Occipital lobe (tissue), 2 donors: ENCODE measurements around the gene PBX4. TPM values are rescaled to one million over a fixed set of nuclear protein-coding genes. Genes with fewer than 3 reads are reported as not detected.
"Not testable (repeated sequence)": the region's sequence is repeated elsewhere in the genome, so short reads cannot be mapped to it uniquely, and the experiment has no call there.

Source experiments
- DNase-seq: peaks from one replicate; lab custom pipeline; 2025; lab: John Stamatoyannopoulos, UW
- total RNA-seq: library from RNA; depleted of rRNA; stranded (reverse); fragments of >200 nt; gene quantifications from one replicate; pipeline ENCODE4 v1.2.3, GENCODE V29; 2014

PBX4 gene
- total RNA-seq, 1 donor from 2014 or later: 14.8 TPM

DNA sequence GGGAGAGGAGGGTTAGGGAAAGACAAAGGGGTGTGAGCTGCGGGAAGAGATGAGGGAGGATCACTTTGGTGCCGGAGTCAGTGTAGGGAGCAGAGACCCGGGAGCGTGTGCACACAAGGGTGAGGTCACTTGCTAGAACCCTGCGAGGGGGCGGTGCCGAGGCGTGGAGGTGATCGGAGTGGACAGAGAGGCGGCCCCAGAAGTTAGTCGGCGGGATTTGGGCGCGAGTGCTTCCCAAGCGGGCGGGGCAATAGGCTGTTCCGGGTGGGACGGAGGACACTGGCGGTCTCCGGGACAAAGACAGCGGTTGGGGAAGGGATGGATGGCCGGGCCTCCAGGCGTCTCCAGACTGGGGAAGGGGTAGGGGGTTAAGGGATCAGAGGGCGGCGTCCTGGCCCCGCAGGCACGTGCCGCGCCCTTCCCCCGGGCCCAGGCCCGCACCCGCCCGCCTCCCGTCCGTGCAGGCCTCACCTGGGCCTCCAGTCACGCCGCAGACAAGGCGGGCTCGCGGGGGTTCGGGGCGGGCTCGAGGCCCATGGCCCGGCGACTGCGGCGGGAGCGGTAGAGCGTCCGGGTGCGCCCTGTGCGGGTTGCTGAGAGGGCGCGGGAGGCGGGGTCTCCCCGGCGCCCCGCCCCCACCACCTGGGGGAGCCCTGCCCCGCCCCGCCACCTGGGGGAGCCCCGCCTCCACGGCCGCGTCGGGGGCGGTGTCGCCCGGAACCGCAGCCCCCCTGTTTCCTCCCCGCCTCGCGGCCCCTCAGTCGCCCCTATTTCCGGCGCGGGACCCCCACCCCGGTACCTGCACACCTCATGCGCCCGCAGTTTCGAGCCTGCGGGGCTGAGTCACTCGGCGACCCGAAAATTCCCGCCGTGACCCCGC, 9.4 kb upstream of the PBX4 start, which contains the start of gene LPAR2:
LPAR2 (minus strand) TSS at position 600 of the 880 bp plus-strand sequence. CDS start 945 bp downstream, outside the sequence.
- no peak for DNase-seq

DNA sequence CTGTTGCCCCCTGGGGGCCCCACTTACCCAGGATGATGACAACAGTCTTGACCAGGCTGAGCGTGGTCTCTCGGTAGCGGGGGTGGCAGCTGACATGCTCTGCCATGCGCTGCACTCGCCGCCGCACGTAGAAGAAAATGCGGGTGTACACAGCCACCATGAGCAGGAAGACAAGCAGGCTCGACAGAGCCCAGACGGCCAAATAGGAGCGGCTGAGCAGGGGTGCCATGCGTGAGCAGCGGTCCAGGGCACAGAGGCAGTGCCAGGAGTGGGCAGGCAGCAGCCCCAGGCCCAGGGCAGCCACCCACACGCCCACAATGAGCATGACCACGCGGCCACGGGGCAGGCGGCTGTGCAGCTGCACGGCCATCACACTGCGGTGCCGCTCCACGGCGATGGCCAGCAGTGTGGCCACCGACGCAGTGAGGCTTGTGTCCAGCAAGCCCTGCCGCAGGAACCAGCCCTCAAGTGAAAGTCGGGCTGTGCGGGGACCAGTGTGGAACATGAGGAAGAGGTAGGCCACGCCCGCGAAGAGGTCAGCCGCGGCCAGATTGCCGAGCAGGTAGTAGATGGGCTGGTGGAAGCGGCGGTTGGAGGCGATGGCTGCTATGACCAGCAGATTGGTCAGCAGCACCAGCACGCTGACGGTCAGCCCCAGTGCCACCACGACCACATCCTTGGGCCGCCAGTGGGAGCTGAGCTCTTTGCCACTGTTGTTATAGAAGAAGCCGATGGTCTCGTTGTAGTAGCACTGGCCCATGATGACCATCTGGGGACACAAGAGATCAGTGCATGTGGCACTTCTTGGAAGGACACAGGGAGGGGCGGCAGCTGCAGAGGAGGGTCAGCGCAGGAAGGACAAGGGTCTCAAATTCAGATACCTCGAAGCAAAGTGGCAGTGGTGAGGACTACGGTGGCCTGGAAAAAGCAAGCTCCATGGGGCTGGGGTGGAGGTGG, 8.3 kb upstream of the PBX4 start:
- no peak for DNase-seq

DNA sequence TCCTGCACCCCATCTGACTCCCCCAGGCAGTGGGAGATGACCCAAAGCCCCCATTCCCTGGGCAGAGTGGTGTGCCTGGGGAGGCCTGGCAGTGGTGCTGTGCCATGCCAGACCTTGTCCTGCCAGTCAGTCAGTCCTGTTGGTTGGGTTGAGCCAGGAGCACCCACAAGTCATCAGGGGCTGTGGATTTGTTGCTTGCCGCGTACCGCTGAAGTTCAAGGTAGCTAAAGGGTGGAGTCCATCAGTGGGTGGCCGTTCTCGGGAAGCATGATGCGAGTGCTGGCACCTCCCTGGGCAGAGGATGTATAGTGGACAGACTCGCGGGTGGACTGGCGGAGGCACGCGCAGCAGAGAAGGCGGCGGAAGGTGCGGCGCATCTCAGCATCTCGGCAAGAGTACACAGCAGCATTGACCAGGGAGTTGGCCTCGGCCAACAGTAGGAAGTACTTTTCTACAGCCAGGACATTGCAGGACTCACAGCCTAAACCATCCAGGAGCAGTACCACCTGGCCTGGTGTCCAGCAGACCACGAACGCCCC, 5.6 kb upstream of the PBX4 start:
- no peak for DNase-seq

DNA sequence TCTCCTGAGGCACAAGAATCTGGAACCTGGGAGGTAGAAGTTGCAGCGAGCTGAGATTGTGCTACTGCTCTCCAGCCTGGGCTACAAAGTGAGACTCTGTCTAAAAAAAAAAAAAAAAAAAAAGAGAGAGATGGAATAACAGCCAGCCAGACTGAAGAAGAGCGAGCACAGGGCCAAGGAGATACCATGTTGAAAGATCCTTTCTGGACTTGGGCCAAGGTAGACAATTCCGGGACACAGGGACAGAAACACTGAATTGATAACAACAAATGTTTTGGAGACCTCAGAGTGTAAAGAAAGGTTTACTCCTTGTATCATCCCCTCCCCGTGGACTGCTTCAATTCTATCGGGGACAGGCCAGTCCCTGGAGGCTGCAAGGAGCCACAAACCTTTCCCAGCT, 4.9 kb upstream of the PBX4 start:
- no peak for DNase-seq

DNA sequence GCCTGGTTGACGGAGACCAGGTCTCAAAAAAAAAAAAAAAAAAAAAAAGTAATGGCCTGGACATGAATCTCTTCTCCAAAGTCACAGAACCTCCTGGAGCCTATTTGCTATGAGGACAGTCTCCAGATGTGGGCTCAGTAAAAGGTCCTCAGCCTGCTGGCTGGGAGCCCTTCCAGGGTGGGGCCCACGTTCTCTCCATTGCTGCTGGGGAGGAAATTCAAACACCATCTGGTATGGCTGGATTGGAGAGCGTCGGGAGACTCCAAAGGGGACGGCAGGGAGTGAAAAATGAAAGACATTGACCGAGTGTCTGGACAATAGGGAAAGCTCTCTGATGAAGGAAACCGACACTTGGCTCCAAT, 1.3 kb upstream of the PBX4 start:
- no peak for DNase-seq

DNA sequence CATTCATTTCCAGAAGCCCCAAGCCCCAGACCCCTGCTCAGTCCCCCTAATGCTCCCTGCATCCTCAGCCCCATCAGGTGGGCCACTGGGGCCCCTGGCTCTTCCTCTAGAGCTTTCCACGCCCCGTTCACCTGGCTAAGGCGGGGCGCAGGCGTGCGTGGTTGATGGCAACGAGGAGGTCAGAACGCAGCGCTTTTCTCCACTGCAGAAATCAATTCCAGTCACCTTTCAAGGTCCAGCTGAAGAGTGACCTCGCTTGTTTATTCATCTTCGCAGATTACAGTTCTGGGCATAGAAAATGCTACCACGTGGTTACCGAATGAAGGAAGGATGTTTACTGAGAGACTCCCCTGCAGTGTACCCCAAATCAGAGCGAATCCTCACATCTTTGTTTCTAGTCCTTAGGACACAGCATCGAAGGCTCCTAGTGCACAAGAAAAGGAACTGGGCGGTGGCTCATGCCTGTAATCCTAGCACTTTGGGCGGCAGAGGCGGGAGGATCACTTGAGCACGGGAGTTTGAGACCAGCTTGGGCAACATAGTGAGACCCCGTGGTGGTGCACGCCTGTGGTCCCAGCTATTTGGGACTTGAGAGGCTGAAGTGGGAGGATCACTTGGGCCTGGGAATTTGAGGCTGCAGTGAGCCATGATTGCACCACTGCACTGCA, 828 bp upstream of the PBX4 start:
- no peak for DNase-seq

DNA sequence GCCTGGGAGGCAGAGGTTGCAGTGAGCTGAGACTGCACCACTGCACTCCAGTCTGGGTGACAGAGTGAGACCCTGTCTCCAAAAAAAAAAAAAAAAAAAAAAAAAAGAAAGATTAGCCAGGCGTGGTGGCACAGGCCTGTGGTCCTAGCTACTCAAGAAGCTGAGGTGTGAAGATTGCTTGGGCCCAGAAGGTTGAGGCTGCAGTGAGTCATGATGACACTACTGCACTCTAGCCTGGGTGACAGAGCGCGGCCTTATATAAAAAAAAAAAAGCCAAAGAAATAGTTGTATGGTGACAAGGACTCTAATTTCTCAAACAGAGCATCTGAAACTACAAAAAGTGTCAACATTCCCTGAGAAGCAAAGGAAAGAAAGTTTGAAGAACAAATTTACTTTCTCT, 3.4 kb downstream of the PBX4 start:
- no peak for DNase-seq

DNA sequence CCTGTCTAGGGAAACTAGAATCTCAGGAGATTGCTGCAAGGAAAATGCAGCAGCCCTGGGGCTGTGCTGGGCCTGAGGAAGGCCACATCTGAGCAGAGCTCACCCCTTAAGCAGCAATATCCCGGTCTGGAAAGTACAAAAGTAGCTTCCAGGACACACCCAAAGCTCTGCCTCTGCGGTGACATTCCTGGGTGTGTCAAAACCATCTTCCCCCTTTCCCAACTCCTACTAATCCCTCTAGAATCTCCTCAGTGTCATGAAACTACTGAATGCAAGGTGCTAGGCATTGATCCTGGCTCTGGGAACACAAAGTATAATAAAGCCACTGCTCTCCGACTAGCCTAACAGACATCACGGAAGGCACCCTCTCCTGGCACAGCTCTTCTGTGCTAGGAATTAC, 5.0 kb downstream of the PBX4 start:
- no peak for DNase-seq

DNA sequence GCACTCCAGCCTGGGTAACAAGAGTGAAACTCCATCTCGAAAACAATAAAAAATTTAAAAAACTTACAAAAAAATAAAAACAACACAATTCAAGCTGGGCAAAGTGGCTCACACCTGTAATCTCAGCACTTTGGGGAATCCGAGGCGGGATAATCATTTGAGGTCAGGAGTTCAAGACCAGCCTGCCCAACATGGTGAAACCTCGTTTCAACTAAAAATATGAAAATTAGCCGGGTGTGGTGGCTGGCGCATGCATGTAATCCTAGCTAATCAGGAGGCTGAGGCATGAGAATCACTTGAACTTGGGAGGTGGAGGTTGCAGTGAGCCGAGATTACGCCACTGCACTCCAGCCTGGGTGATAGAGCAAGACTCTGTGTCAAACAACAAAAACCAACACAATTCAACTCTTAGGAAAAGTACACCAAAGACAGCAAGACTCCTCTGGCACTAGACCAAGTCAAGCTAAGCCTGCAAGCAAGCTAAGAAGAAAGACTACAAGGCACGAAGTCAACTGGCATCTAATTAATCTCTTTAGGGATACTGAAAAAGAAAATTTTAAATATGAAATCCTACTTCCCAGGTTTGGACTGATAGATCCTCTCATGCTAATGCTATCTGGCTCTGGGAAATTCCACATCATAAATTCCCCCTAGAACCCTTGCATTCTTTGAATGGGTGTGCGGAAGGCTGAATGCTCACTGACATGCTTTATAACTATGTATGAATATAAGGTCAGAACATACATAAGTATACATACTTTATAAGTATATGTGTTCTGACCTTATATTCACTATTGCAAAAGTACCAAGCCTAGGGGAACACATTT, 7.9 kb downstream of the PBX4 start:
- DNase-seq: no peak

DNA sequence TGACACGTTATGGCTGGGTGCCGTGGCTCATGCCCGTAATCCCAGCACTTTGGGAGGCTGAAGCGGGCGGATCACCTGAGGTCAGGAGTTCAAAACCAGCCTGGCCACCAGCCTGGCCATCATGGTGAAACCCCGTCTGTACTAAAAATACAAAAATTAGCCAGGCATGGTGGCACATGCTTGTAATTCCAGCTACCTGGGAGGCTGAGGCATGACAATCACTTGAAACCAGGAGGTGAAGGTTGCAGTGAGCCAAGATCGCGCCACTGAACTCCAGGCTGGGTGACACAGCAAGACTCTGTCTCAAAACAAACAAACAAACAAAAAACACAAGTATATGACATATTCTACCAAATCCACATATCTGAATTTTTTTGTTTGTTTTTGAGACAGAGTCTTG, 11.8 kb downstream of the PBX4 start:
- not testable (repeated sequence) for DNase-seq

DNA sequence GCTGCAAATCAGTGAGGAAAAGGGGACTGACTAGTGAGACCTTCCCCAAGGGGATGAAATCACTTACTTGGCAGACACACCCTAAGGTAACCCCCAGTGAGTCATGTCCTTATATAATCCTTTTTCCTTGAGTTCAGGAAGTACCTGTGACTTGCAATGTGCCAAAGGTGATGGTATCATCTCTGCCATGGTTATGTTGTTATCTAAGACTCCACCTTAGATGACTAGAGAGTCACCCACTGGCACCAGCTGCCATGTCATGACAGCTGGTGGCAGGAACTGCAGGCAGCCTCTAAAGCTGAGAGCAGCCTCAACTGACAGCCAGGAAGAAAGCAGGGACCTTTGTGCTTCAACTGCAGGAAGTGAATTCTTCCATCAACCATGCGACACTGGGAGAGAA, 12.5 kb downstream of the PBX4 start:
- DNase-seq: no peak

DNA sequence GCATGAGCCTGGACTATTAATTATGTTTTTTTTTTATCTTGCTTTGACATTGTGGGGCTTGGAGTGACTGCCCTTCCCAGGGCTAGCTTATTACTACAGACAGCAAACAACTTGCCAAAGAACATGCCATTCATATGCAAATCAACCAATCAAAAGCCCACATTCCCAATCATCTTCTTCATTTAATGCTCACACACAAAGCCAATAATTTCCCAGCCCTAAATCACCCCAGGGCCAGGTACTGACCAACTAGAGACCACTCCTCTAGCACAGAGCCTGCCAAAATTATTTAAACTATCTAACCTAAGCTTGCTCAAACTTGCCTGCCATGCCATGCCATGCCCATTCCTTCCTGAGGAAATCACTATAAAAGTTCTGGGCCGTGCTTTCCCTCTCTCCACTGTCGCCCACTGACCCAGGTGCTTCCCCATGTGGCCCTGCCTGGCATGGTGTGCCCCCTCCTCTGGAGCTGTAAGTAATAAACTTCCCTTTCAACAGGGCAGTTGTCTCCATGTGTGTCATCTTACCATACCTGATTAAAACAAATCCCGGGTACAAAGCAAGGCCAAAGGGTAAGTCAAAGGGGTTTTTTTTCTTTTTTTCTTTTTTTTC, 15.7 kb downstream of the PBX4 start:
- DNase-seq: no peak

DNA sequence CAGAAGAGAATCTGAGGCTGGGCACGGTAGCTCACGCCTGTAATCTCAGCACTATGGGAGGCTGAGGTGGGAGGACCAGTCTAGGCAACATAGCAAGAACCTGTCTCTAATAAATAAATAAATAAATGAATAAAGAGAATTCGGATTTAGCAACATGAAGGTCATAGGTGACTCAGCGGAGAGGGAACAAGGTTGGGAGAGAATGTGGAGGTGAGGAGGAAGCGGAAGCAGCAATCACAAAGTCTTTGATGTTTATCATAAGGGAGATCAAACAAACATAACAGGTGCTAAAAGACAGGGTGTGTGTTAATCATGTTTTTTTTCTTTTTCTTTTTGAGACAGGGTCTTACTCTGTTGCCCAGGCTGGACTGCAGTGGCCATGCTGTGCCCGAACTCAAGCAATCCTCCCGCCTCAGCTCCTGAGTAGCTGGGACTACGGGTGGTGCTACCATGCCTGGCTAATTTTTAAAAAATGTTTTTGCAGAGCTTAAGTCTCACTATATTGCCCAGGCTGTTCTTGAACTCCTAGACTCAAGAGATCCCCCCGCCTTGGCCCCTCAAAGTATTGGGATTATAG, 16.3 kb downstream of the PBX4 start:
- no peak for DNase-seq

DNA sequence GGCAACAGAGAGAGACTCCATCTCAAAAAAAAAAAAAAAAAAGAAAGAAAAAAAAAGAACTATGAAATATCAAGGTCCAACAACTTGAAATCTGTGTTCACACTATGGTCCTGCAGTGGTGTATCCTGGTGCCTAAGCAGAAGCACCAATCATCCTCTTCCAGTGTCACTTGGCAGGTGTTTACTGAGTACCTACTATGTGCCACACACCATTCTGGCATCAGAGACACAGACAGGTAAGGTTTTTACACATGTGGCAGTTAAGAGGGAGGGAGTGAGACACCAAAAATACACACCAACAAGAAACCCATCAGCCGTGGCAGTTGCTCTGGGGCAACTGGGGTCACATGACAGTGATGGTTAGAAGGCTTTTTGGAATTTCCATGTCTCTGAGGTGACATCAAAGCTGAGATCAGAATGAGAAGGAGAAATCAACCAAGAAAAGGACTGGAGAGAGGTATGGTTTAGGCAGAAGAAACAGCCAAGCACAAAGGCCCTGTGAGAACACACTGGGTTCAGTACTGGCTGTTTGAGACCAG, 17.6 kb downstream of the PBX4 start:
- DNase-seq: no peak

DNA sequence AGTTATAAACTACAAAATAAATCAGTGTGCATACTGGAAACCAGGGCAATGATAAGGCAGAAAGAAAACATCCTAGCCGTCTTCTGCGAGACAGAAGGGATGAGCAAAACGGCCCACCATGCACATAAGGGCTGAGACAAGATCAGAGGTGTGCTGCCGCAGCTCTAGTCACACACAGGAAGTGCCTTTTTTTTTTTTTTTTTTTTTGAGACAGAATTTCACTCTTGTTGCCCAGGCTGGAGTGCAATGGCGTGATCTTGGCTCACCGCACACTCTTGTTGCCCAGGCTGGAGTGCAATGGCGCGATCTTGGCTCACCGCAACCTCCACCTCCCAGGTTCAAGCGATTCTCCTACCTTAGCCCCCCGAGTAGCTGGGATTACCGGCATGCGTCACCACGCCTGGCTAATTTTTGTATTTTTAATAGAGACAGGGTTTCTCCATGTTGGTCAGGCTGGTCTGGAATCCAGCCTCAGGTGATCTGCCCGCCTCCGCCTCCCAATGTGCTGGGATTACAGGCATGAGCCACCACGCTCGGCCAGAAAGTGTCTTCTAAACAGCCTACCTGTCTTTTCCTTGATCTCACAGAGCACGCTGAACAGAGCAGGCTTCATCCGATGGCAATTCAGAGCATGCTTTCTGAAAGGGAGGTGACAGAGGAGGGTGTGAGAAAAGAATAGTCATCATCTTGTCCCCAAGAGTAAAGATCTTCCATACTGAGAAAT, 19.6 kb downstream of the PBX4 start:
- DNase-seq: not testable (repeated sequence)

DNA sequence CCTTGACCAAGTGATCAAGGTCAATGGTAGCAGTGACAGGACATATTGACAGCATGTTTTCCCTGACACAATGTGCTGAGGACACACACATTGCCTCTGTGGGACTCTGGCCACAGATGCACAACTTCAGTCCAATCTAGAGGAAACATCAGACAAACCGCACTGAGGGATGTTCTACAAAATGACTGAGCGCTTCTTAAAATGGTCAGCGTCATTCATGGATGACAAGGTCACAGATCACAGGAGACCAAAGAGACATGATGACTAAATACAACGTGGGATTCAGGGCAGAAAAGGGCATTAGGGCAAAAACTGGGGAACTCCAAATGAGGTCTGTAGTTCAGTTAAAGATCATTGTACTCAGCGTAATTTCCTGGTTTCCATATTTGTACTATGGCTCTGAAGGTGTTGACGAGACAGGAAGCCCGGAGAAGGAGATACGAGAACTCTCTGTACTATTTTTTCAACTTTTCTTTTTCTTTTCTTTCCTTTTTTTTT, 20.6 kb downstream of the PBX4 start:
- no peak for DNase-seq

DNA sequence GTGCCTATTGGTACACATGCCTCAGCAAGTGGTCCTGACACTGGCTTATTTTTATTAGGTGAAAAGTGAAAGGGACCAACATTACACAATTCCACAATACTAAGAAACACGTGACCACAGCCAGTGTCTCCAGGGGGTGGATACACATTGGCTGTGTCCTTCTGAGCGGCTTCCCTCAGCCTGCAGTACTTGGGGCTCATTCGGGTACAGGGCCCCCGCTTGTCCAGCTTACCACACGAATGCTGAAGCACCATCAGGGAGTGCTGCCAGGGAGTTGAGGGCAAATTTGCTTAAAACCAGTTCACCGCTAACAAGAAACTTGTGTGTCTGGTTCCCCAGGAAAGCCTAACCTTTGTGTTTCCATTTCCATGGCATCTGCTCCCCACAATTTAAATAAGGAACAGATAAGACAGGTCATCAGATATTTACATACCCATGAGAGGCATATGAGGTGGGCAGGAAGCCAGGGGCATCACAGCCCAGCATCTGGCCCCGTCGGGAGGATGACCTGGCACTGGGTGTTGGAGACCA, 23.3 kb downstream of the PBX4 start:
- DNase-seq: no peak

DNA sequence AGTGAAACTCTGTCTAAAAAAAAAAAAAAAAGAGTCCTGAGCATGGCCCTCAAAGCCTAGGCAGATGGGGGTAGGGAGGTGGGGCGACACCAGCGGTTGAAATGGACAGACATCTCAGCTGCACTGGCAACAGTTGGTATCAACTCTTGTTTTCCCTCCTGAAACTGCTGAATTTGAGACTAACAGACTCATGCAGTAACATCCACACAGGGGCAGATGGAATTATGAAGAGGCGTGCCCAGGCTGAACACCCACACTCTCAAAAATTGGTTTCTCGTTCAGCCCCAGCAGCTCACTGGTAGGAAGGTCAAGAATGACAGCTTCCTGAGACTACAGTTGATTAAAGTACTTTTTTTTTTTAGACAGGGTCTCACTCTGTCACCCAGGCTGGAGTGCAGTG, 24.1 kb downstream of the PBX4 start:
- no peak for DNase-seq
